Neutrophil (primary cell): ENCODE data around the gene CTTN.

Source experiments
- H3K27ac ChIP-seq: fragments of 200-600 bp; sonication (generic); 2 replicates; pipeline ENCODE4 v1.5.1; 2016; ENCODE audit warnings: mild to moderate bottlenecking, moderate library complexity
- H3K27me3 ChIP-seq: fragments of 200-600 bp; sonication (generic); 2 replicates; pipeline ENCODE4 v1.6.0; 2016; ENCODE audit warnings: mild to moderate bottlenecking
- H3K36me3 ChIP-seq: fragments of 200-600 bp; sonication (generic); 2 replicates; pipeline ENCODE4 v1.5.1; 2017
- H3K4me1 ChIP-seq, 2 experiments: fragments of 200-600 bp in 1 of 2; sonication (generic) in 1 of 2; 1 replicate in 1 of 2; 2 replicates in 1 of 2; pipeline versions ENCODE4 v1.5.1 to v1.6.1; 2013 to 2016; ENCODE audit warnings: low read depth in 1 of 2, low read length in 1 of 2, mild to moderate bottlenecking in 1 of 2, moderate library complexity in 1 of 2; ENCODE audit not compliant: control insufficient read depth in 1 of 2, insufficient read depth in 1 of 2
- H3K4me3 ChIP-seq, 2 experiments: fragments of 200-600 bp in 1 of 2; sonication (generic) in 1 of 2; 1 replicate in 1 of 2; 2 replicates in 1 of 2; pipeline ENCODE4 v1.5.1; 2013 to 2016; ENCODE audit warnings: low read depth in 1 of 2, low read length in 1 of 2, mild to moderate bottlenecking in 1 of 2, moderate library complexity in 1 of 2
- H3K9me3 ChIP-seq: fragments of 200-600 bp; sonication (generic); 2 replicates; pipeline ENCODE4 v1.5.1; 2016
- TF ChIP-seq, protein P1 (sequence below): fragments of 200-600 bp; sonication (generic); IDR thresholded peaks from 2 replicates; pipeline ENCODE4 v1.5.1; 2016; ENCODE audit warnings: antibody characterized with exemption

CTTN gene

DNA sequence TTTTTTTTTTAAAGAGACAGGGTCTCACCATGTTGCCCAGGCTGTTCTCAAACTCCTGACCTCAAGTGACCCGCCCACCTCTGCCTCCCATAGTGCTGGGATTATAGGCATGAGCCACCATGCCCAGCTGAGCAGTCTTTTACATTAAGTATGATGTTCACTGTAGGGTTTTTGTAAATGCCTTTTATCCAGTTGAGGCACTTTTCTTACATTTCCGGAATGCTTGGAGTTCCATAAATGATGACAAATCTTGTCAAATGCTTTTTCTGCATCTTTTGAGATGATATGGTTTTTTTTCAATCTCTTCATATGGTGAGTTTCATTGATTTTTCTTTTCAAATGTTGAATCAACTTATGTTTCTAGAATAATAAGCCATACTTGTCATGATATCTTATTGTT is 29.4 kb upstream of the CTTN start:
- no peaks in the 10 kb centered on the region for H3K27me3 ChIP-seq
- H3K36me3 ChIP-seq: peaks cover 67% of the 10 kb centered on the region
- H3K4me1 ChIP-seq: no peaks in the 10 kb centered on the region
- no peak overlapping the region for H3K4me3 ChIP-seq
- no peak overlapping the region for H3K27ac ChIP-seq
- H3K9me3 ChIP-seq: no peaks in the 10 kb centered on the region
- TF ChIP-seq, protein P1, sequence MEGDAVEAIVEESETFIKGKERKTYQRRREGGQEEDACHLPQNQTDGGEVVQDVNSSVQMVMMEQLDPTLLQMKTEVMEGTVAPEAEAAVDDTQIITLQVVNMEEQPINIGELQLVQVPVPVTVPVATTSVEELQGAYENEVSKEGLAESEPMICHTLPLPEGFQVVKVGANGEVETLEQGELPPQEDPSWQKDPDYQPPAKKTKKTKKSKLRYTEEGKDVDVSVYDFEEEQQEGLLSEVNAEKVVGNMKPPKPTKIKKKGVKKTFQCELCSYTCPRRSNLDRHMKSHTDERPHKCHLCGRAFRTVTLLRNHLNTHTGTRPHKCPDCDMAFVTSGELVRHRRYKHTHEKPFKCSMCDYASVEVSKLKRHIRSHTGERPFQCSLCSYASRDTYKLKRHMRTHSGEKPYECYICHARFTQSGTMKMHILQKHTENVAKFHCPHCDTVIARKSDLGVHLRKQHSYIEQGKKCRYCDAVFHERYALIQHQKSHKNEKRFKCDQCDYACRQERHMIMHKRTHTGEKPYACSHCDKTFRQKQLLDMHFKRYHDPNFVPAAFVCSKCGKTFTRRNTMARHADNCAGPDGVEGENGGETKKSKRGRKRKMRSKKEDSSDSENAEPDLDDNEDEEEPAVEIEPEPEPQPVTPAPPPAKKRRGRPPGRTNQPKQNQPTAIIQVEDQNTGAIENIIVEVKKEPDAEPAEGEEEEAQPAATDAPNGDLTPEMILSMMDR: no peak

DNA sequence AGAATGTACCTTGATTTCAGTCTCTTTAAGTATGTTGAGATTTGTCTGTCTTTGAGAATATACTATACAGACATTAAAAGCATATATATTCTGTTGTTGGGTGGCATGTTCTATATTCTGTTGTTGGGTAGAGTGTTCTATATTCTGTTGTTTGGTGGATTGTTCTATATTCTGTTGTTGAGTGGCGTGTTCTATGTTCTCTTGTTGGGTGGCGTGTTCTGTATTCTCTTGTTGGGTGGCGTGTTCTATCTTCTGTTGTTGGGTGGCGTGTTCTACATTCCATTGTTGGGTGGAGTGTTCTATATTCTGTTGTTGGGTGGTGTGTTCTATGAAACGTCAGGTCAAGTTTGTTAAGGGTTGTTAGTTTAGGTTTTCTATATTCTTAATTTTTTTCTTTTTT is 27.1 kb upstream of the CTTN start:
- Histone ChIP-seq H3K4me3 (no peak overlapping the region), H3K4me1 (no peaks in the 10 kb centered on the region), H3K9me3 (no peaks in the 10 kb centered on the region), H3K36me3 (peaks cover 66% of the 10 kb centered on the region), H3K27ac (no peak overlapping the region), H3K27me3 (no peaks in the 10 kb centered on the region)
- TF ChIP-seq, protein P1: no peak

DNA sequence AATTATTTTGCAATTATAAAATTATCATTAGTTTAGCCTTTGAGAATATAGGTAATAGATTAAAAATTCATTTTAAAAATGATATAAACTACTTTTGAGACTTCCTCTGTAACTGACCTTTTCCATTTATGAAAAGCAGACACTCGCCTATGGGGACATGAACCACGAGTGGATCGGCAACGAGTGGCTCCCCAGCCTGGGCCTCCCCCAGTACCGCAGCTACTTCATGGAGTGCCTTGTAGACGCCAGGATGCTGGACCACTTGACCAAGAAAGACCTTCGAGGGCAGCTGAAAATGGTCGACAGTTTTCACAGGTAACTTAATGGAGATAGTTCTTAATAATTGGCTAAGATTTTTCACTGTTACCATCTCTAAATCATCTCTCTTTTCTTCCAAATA is 26.3 kb upstream of the CTTN start:
- Histone ChIP-seq H3K36me3 (peaks cover 67% of the 10 kb centered on the region), H3K4me3 (no peak overlapping the region)
- TF ChIP-seq, protein P1: no peak

DNA sequence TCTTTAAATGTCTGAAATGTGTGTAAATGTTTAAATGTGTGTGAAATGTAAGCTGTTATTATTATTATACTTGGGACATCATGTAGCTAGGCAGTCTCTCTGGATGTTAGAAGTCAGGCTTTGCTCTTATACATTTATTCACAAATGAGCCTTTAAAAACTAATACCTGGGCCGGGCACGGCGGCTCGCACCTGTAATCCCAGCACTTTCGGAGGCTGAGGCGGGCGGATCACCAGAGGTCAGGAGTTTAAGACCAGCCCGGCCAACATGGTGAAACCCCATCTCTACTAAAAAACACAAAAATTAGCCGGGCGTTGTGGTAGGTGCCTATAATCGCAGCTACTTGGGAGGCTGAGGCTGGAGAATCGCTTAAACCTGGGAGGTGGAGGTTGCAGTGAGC is 21.7 kb upstream of the CTTN start:
- no peak overlapping the region for H3K4me3 ChIP-seq
- no peaks in the 10 kb centered on the region for H3K9me3 ChIP-seq

More for the DNA sequence above, 26.3 kb upstream of the CTTN start:
- no peaks in the 10 kb centered on the region for H3K27me3 ChIP-seq
- H3K4me1 ChIP-seq: no peaks in the 10 kb centered on the region
- H3K9me3 ChIP-seq: no peaks in the 10 kb centered on the region
- no peak overlapping the region for H3K27ac ChIP-seq

DNA sequence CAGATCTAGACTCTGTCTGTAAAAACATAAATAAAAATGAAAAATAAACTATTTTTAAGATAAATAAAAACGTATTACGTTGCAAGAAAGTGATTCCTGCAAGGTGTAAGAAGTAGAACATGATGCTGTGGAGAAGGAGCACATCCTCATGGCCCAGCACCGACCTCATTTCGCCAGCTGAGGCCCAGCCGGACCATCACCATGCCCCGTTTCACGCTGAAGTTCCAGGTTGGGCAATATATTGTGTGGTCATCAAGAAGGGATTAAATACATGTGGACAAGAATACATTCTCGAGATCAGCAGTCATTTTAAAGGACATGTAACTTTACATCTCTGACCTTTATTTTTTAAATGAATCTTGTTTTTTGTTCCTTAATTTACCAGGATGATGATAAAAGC is 20.7 kb upstream of the CTTN start:
- TF ChIP-seq, protein P1: no peak

More for the DNA sequence above, 21.7 kb upstream of the CTTN start:
- Histone ChIP-seq H3K27ac (no peak overlapping the region), H3K36me3 (peaks cover 96% of the 10 kb centered on the region), H3K27me3 (no peaks in the 10 kb centered on the region), H3K4me1 (no peaks in the 10 kb centered on the region)
- TF ChIP-seq, protein P1: no peak

More for the DNA sequence above, 20.7 kb upstream of the CTTN start:
- H3K9me3 ChIP-seq: no peaks in the 10 kb centered on the region
- no peaks in the 10 kb centered on the region for H3K27me3 ChIP-seq
- no peak overlapping the region for H3K27ac ChIP-seq
- H3K4me3 ChIP-seq: no peak overlapping the region
- H3K4me1 ChIP-seq: no peaks in the 10 kb centered on the region
- peaks cover 97% of the 10 kb centered on the region for H3K36me3 ChIP-seq
